CD4-positive, alpha-beta T cell (primary cell): Measurements from ENCODE around the gene NTRK2. TPM values are rescaled to one million over a fixed set of nuclear protein-coding genes. Genes with fewer than 3 reads are reported as not detected.

Source experiments
- ATAC-seq: fragments of 200-7000 bp; cut with Tn5 transposase; one replicate; pipeline ENCODE4 v1.10.0; 2022; ENCODE audit warnings: mild to moderate bottlenecking; ENCODE audit not compliant: poor library complexity
- CTCF ChIA-PET: fragments of 350-600 bp; sonication (Branson Sonifier 250); formaldehyde crosslinking; loops from one replicate; lab custom pipeline; 2021; ENCODE audit warnings: antibody characterized with exemption, inconsistent platforms; lab: Charles Lee
- POLR2A ChIA-PET: fragments of 350-600 bp; sonication (Branson Sonifier 250); formaldehyde crosslinking; loops from one replicate; lab custom pipeline; 2021; ENCODE audit warnings: antibody characterized with exemption, inconsistent platforms; lab: Charles Lee
- DNase-seq, 14 experiments: peaks; one replicate each; pipeline ENCODE4 v3.0.0-alpha.2; 2013 to 2020; ENCODE audit warnings: mixed read lengths in 2 of 14
- H3K27ac ChIP-seq, 2 donors: one replicate each; pipeline versions ENCODE4 v1.5.1 to v1.7.0; 2013; ENCODE audit warnings: low read length in 2 of 2, low read depth in 1 of 2, mild to moderate bottlenecking in 1 of 2
- H3K27me3 ChIP-seq, 2 experiments: 1 replicate in 1 of 2; 2 replicates in 1 of 2; pipeline versions ENCODE4 v1.6.1 to v1.7.0; 2013; ENCODE audit warnings: low read length in 2 of 2, control low read depth in 1 of 2, mild to moderate bottlenecking in 1 of 2, moderate library complexity in 1 of 2; ENCODE audit not compliant: insufficient read depth in 2 of 2, control insufficient read depth in 1 of 2
- H3K36me3 ChIP-seq: one replicate; pipeline ENCODE4 v1.6.1; 2013; ENCODE audit warnings: low read length, control low read depth; ENCODE audit not compliant: insufficient read depth
- H3K4me1 ChIP-seq: one replicate; pipeline ENCODE4 v1.6.1; 2013; ENCODE audit warnings: low read length, control low read depth; ENCODE audit not compliant: insufficient read depth
- H3K4me3 ChIP-seq: one replicate; pipeline ENCODE4 v1.5.1; 2013; ENCODE audit warnings: mild to moderate bottlenecking, low read length, moderate library complexity
- H3K9me3 ChIP-seq, 2 experiments: 1 replicate in 1 of 2; 2 replicates in 1 of 2; pipeline versions ENCODE4 v1.6.1 to v1.7.0; 2013; ENCODE audit warnings: low read length in 2 of 2, mild to moderate bottlenecking in 2 of 2, control low read depth in 1 of 2, moderate library complexity in 1 of 2; ENCODE audit not compliant: control insufficient read depth in 1 of 2, insufficient read depth in 1 of 2
- H3K27ac Mint-ChIP-seq: one replicate; pipeline ENCODE4 v1.8.0; 2020; ENCODE audit warnings: mixed read lengths
- H3K27me3 Mint-ChIP-seq: one replicate; pipeline ENCODE4 v1.8.0; 2021; ENCODE audit warnings: mixed read lengths
- H3K36me3 Mint-ChIP-seq: one replicate; pipeline ENCODE4 v1.8.0; 2021; ENCODE audit warnings: low read depth, mixed read lengths
- H3K4me1 Mint-ChIP-seq: one replicate; pipeline ENCODE4 v1.8.0; 2021; ENCODE audit warnings: low read depth, mixed read lengths
- H3K4me3 Mint-ChIP-seq: one replicate; pipeline ENCODE4 v1.8.0; 2020; ENCODE audit warnings: mild to moderate bottlenecking, mixed read lengths
- H3K9me3 Mint-ChIP-seq: one replicate; pipeline ENCODE4 v1.8.0; 2020; ENCODE audit warnings: mixed read lengths
- intact Hi-C, 2 experiments: fragments of 100-400 bp; cut with DNase I in 1 of 2; cut with micrococcal nuclease in 1 of 2; formaldehyde crosslinking; loops; one replicate each; pipeline versions ENCODE4 v1.15.1 to v1.9.0; 2023 to 2025; cut with DNase I, micrococcal nuclease
- total RNA-seq, 174 experiments: library from RNA in 2 of 174; stranded (reverse) in 2 of 174; gene quantifications; one replicate each; pipeline ENCODE4 v1.2.3 and lab custom pipeline; 2021 to 2026
- TF ChIP-seq, protein P1 (sequence below): fragments of 200-600 bp; IDR thresholded peaks from one replicate; pipeline ENCODE4 v1.8.0; 2022; ENCODE audit warnings: antibody characterized with exemption, mild to moderate bottlenecking

The NTRK2 gene
- total RNA-seq, 2 experiments from 2014 or later, result 0.06 to 0.14 TPM

DNA sequence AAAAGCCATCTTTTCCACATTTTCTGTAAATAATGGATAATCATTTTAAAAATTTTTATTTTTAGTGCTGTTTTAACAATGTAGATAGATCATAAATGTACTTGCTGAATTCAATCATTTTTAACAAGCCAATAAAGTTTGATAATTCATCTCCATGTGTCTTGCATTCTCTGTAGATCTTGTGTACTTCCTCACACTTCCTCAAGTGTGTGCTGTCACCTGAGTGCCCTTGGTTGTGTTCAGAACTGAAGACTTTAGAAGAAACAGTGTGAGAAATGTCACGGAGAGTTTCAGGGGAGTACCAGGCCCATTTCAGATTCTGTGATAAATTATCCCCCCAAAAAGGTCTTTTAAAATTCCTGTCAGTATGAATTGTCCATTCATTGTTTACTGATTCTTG, 146.0 kb downstream of the NTRK2 start:
- intact Hi-C loops, result no loop called here
- POLR2A ChIA-PET, result no interaction called here
- H3K4me1 Mint-ChIP-seq, result no peaks in the 10 kb centered on the region

DNA sequence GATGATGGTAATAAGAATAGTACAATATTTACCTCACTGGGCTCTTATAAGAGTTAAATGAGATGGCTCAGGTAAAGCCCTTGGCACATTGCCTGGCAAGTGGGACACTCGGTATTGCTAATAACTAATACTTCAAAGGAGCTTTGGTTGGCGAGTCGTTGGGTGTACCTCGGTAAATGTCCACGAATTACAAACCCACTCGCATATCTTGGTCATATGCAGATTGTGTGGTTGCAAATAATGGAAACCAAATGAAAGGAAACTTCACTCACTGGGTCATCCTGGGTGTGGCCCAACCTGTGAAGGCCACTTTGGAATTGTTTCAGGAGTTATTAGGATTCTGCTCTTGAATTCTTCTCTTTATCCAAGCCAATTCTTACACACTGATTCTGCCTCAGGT, 147.5 kb downstream of the NTRK2 start:
- intact Hi-C loops, result no loop called here
- H3K9me3 Mint-ChIP-seq, result no peaks in the 10 kb centered on the region
- CTCF ChIA-PET, result no interaction called here
- no peaks in the 10 kb centered on the region for H3K4me1 Mint-ChIP-seq
- no peak overlapping the region for H3K27ac Mint-ChIP-seq
- Histone ChIP-seq H3K27ac (no peak overlapping the region), H3K4me1 (no peaks in the 10 kb centered on the region), H3K36me3 (no peaks in the 10 kb centered on the region), H3K4me3 (no peak overlapping the region), H3K9me3 (peaks cover 0 to 3% of the 10 kb centered on the region in 2 experiments), H3K27me3 (no peaks in the 10 kb centered on the region)
- POLR2A ChIA-PET, result no interaction called here
- DNase-seq (no peak), ATAC-seq (no peak)
- no peaks in the 10 kb centered on the region for H3K27me3 Mint-ChIP-seq
- H3K4me3 Mint-ChIP-seq, result no peak overlapping the region
- TF ChIP-seq, protein P1, sequence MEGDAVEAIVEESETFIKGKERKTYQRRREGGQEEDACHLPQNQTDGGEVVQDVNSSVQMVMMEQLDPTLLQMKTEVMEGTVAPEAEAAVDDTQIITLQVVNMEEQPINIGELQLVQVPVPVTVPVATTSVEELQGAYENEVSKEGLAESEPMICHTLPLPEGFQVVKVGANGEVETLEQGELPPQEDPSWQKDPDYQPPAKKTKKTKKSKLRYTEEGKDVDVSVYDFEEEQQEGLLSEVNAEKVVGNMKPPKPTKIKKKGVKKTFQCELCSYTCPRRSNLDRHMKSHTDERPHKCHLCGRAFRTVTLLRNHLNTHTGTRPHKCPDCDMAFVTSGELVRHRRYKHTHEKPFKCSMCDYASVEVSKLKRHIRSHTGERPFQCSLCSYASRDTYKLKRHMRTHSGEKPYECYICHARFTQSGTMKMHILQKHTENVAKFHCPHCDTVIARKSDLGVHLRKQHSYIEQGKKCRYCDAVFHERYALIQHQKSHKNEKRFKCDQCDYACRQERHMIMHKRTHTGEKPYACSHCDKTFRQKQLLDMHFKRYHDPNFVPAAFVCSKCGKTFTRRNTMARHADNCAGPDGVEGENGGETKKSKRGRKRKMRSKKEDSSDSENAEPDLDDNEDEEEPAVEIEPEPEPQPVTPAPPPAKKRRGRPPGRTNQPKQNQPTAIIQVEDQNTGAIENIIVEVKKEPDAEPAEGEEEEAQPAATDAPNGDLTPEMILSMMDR, result no peak
- H3K36me3 Mint-ChIP-seq, result no peaks in the 10 kb centered on the region

More for the DNA sequence above, 146.0 kb downstream of the NTRK2 start:
- ATAC-seq (no peak), DNase-seq (no peak)
- Mint-ChIP-seq H3K4me3 (no peak overlapping the region), H3K36me3 (no peaks in the 10 kb centered on the region), H3K9me3 (no peaks in the 10 kb centered on the region), H3K27ac (no peak overlapping the region), H3K27me3 (peaks cover under 1% of the 10 kb centered on the region)
- H3K4me3 ChIP-seq, result no peak overlapping the region
- no peaks in the 10 kb centered on the region for H3K27me3 ChIP-seq
- TF ChIP-seq, protein P1, result no peak
- no peak overlapping the region for H3K27ac ChIP-seq
- CTCF ChIA-PET, result no interaction called here
- no peaks in the 10 kb centered on the region for H3K36me3 ChIP-seq
- H3K4me1 ChIP-seq, result no peaks in the 10 kb centered on the region
- peaks cover 0 to 3% of the 10 kb centered on the region in 2 experiments for H3K9me3 ChIP-seq

DNA sequence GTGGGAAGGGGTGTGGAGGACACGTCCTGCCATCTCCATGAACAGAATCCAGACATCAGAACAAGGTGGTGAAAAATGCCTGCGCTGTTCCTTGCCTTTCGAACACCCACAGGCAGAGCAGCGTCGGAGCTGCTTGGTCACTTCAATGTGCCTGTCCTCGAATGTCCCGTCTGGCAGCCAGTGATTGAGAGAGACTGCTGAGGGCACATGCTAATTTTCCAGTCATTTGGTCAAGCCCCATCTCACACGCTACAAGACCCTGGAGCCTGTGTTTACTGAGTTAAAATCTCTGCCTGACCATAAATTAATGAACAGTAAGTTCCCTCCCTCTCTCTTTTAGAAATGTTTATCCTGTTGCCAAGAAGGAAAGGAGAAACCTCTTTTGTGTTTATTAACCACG, 149.3 kb downstream of the NTRK2 start:
- H3K27me3 Mint-ChIP-seq, result peaks cover under 1% of the 10 kb centered on the region
- ChIA-PET CTCF (no interaction called here), POLR2A (no interaction called here)
- no peak overlapping the region for H3K4me3 Mint-ChIP-seq
- H3K9me3 Mint-ChIP-seq, result no peaks in the 10 kb centered on the region
- H3K4me1 Mint-ChIP-seq, result no peaks in the 10 kb centered on the region
- intact Hi-C loops, result no loop called here
- no peaks in the 10 kb centered on the region for H3K27me3 ChIP-seq
- TF ChIP-seq, protein P1, result no peak
- DNase-seq (no peak), ATAC-seq (no peak)
- peaks cover 0 to 3% of the 10 kb centered on the region in 2 experiments for H3K9me3 ChIP-seq
- H3K36me3 Mint-ChIP-seq, result no peaks in the 10 kb centered on the region
- H3K27ac ChIP-seq, result no peak overlapping the region
- H3K36me3 ChIP-seq, result no peaks in the 10 kb centered on the region
- no peaks in the 10 kb centered on the region for H3K4me1 ChIP-seq
- H3K27ac Mint-ChIP-seq, result no peak overlapping the region
- no peak overlapping the region for H3K4me3 ChIP-seq
